Stimulated activated naive B cell treated with anti-CD40 and anti-IgM and Interleukin-4, amounts not matched to agents 10 μg/mL and 1 μg/mL and 100 μg/mL, for 72 hours (primary cell): ENCODE results near the gene ACTR2.
A peak's percentile ranks its signal among the peaks of the same experiment; 100 is the strongest.

Experiments used
- ATAC-seq, 2 donors: fragments of 150-1000 bp; cut with Tn5 transposase; replicated peaks; 2 replicates each; pipeline ENCODE4 v1.10.0; 2021; ENCODE audit warnings: moderate library complexity in 1 of 2
- DNase-seq: peaks from one replicate; pipeline ENCODE4 v3.0.0; 2021
- H3K27ac Mint-ChIP-seq: one replicate; pipeline ENCODE4 v1.8.0; 2022; ENCODE audit warnings: mild to moderate bottlenecking, mixed read lengths
- H3K27me3 Mint-ChIP-seq, 2 donors: one replicate each; pipeline ENCODE4 v1.8.0; 2022; ENCODE audit warnings: mixed read lengths in 2 of 2
- H3K36me3 Mint-ChIP-seq, 2 donors: one replicate each; pipeline ENCODE4 v1.8.0; 2022; ENCODE audit warnings: mixed read lengths in 2 of 2, mild to moderate bottlenecking in 1 of 2
- H3K4me1 Mint-ChIP-seq, 2 donors: one replicate each; pipeline ENCODE4 v1.8.0; 2022; ENCODE audit warnings: mixed read lengths in 2 of 2, mild to moderate bottlenecking in 1 of 2
- H3K4me3 Mint-ChIP-seq, 2 donors: one replicate each; pipeline ENCODE4 v1.8.0; 2022; ENCODE audit warnings: mild to moderate bottlenecking in 2 of 2, mixed read lengths in 2 of 2, moderate library complexity in 1 of 2
- H3K9me3 Mint-ChIP-seq, 2 donors: one replicate each; pipeline ENCODE4 v1.8.0; 2022; ENCODE audit warnings: mixed read lengths in 2 of 2, mild to moderate bottlenecking in 1 of 2

Gene ACTR2

GRCh38 chr2:65319072-65319673 lies 91.5 kb downstream of the ACTR2 start:
- Mint-ChIP-seq H3K36me3 (peaks cover 25 to 49% of the 10 kb centered on the region in 2 donors), H3K9me3 (peaks cover 0 to 3% of the 10 kb centered on the region in 2 donors), H3K27ac (no peak overlapping the region), H3K4me3 (no peak overlapping the region), H3K27me3 (no peaks in the 10 kb centered on the region), H3K4me1 (peaks cover 13 to 25% of the 10 kb centered on the region in 2 donors)
- ATAC-seq (no peak), DNase-seq (no peak)

- ATAC-seq = no peak
- peaks cover 13 to 25% of the 10 kb centered on the region in 2 donors for H3K4me1 Mint-ChIP-seq
- DNase-seq = no peak
- no peak overlapping the region for H3K27ac Mint-ChIP-seq
- no peak overlapping the region for H3K4me3 Mint-ChIP-seq
- peaks cover 0 to 3% of the 10 kb centered on the region in 2 donors for H3K9me3 Mint-ChIP-seq
- no peaks in the 10 kb centered on the region for H3K27me3 Mint-ChIP-seq
- H3K36me3 Mint-ChIP-seq = peaks cover 21 to 48% of the 10 kb centered on the region in 2 donors
Measured at GRCh38 chr2:65319674-65320041, 92.0 kb downstream of the ACTR2 start.

- H3K4me1 Mint-ChIP-seq = peaks cover 13 to 25% of the 10 kb centered on the region in 2 donors
- no peaks in the 10 kb centered on the region for H3K27me3 Mint-ChIP-seq
- peaks cover 0 to 3% of the 10 kb centered on the region in 2 donors for H3K9me3 Mint-ChIP-seq
- DNase-seq = no peak
- peak; percentile 68 to 83 for ATAC-seq
- no peak overlapping the region for H3K4me3 Mint-ChIP-seq
- peak overlapping the region; percentile 79 for H3K27ac Mint-ChIP-seq
- H3K36me3 Mint-ChIP-seq = peaks cover 21 to 51% of the 10 kb centered on the region in 2 donors
Measured at GRCh38 chr2:65320042-65320725, 92.6 kb downstream of the ACTR2 start.
